HCT116 (cell line): ENCODE measurements around the gene ZDHHC21.

Source experiments
- ATF3 ChIP-seq: IDR thresholded peaks from 2 replicates; pipeline ENCODE4 v1.6.1; 2012
- CTCF ChIP-seq, 3 experiments: fragments of 200-600 bp in 1 of 3; sonication (generic) in 1 of 3; IDR thresholded peaks in 2 of 3; conservative IDR thresholded peaks in 1 of 3; 2 replicates each; pipeline ENCODE4 v1.5.1; 2012 to 2017; ENCODE audit warnings: low read depth in 2 of 3, low read length in 2 of 3, antibody characterized with exemption in 1 of 3, borderline replicate concordance in 1 of 3, control low read depth in 1 of 3, mild to moderate bottlenecking in 1 of 3, mixed read lengths in 1 of 3, mixed run types in 1 of 3, moderate library complexity in 1 of 3; ENCODE audit not compliant: insufficient read depth in 1 of 3
- EZH2 ChIP-seq: fragments of 200-600 bp; sonication (generic); IDR thresholded peaks from 2 replicates; pipeline ENCODE4 v1.6.1; 2017; ENCODE audit warnings: antibody characterized with exemption, mixed run types
- EZH2phosphoT487 ChIP-seq: fragments of 200-600 bp; IDR thresholded peaks from 2 replicates; pipeline ENCODE4 v1.6.1; 2018; ENCODE audit warnings: antibody characterized with exemption, borderline replicate concordance
- JUND ChIP-seq: IDR thresholded peaks from 2 replicates; pipeline ENCODE4 v1.6.1; 2012
- POLR2A ChIP-seq: IDR thresholded peaks from 2 replicates; pipeline ENCODE4 v1.7.0; 2011; ENCODE audit warnings: borderline replicate concordance; ENCODE audit not compliant: insufficient read depth, insufficient read length; ENCODE audit errors: extremely low read depth
- POLR2AphosphoS5 ChIP-seq: IDR thresholded peaks from 2 replicates; pipeline ENCODE4 v1.6.1; 2011; ENCODE audit warnings: mild to moderate bottlenecking, low read depth, low read length, moderate library complexity
- REST ChIP-seq: IDR thresholded peaks from 2 replicates; pipeline ENCODE4 v1.6.1; 2012; ENCODE audit warnings: low read depth
- TCF7L2 ChIP-seq: IDR thresholded peaks from 2 replicates; pipeline ENCODE4 v1.7.0; 2011; ENCODE audit warnings: borderline replicate concordance, inconsistent platforms; ENCODE audit not compliant: insufficient read depth, insufficient read length; ENCODE audit errors: extremely low read depth
- ZBTB33 ChIP-seq: IDR thresholded peaks from 2 replicates; pipeline ENCODE4 v1.6.1; 2011; ENCODE audit warnings: mild to moderate bottlenecking, low read length, moderate library complexity; ENCODE audit not compliant: insufficient replicate concordance; ENCODE audit errors: extremely low read depth

GRCh38 chr9:14686168-14686567, 7.1 kb downstream of the ZDHHC21 start:
- TF ChIP-seq CTCF (IDR thresholded peaks at IDR 0.05 in 2 of 3, conservative IDR thresholded peaks at IDR 0.05 in 1 of 3; ENCODE audit: borderline replicate concordance in 1 of 3, insufficient read depth in 1 of 3, low read depth in 2 of 3, low read length in 2 of 3), result no peak
- no peak for TF ChIP-seq EZH2phosphoT487
- TF ChIP-seq ATF3, result no peak
- no peak for TF ChIP-seq POLR2AphosphoS5
- no peak for TF ChIP-seq TCF7L2
- TF ChIP-seq POLR2A, result no peak
- no peak for TF ChIP-seq REST
- no peak for TF ChIP-seq JUND
- no peak for TF ChIP-seq EZH2
- no peak for TF ChIP-seq ZBTB33
